ENCODE measurements around the gene SMIM1. TPM values are rescaled to one million over a fixed set of nuclear protein-coding genes. Genes with fewer than 3 reads are reported as not detected.
"Not testable (repeated sequence)": the region's sequence is repeated elsewhere in the genome, so short reads cannot be mapped to it uniquely, and the experiment has no call there.

The SMIM1 gene
- total RNA-seq, 3 donors from 2014 or later (not counting 1 experiment from before 2014, with no cell fraction given) = 0.78 to 2.6 (median 1.6) TPM

DNA sequence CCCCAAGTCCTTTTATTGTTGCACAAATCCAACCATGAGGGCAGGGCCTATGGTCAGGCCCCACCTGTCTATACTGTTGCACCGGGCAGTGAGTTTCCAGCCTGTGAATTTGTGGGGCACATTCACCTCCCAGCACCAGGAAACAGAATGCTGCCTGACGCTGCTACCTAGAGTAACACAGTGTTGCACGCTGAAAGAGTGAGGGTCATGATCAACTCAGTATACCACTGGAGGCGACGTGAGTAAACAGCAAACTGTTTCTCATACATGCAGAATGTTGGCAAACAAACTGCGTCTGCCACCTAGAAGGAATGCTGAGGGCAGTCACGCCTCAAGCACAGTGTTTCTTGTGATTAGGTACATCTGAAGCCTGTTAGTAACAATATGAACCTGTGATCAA lies 37.1 kb downstream of the SMIM1 start:
- Mint-ChIP-seq H3K36me3 (no peaks in the 10 kb centered on the region), H3K4me1 (peaks cover 6 to 7% of the 10 kb centered on the region in 2 donors), H3K9me3 (no peaks in the 10 kb centered on the region), H3K27me3 (ENCODE audit: low read depth in 2 of 2) (peaks cover 15 to 16% of the 10 kb centered on the region in 2 donors), H3K4me3 (no peak overlapping the region), H3K27ac (peak overlapping the region; percentile 58 to 71)
- no peak for DNase-seq
- TF ChIP-seq, protein P1, sequence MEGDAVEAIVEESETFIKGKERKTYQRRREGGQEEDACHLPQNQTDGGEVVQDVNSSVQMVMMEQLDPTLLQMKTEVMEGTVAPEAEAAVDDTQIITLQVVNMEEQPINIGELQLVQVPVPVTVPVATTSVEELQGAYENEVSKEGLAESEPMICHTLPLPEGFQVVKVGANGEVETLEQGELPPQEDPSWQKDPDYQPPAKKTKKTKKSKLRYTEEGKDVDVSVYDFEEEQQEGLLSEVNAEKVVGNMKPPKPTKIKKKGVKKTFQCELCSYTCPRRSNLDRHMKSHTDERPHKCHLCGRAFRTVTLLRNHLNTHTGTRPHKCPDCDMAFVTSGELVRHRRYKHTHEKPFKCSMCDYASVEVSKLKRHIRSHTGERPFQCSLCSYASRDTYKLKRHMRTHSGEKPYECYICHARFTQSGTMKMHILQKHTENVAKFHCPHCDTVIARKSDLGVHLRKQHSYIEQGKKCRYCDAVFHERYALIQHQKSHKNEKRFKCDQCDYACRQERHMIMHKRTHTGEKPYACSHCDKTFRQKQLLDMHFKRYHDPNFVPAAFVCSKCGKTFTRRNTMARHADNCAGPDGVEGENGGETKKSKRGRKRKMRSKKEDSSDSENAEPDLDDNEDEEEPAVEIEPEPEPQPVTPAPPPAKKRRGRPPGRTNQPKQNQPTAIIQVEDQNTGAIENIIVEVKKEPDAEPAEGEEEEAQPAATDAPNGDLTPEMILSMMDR (IDR thresholded peaks at IDR 0.05) = no peak
- Histone ChIP-seq H3K9me3 (ENCODE audit: control insufficient read depth, insufficient read depth, low read length) (no peaks in the 10 kb centered on the region), H3K4me1 (ENCODE audit: control insufficient read depth, insufficient read depth, low read length) (peaks cover 17% of the 10 kb centered on the region), H3K36me3 (ENCODE audit: control insufficient read depth, insufficient read depth, low read length) (peaks cover 6% of the 10 kb centered on the region), H3K4me3 (ENCODE audit: low read length) (no peak overlapping the region), H3K27ac (ENCODE audit: low read length) (no peak overlapping the region), H3K27me3 (ENCODE audit: control insufficient read depth, insufficient read depth, low read length) (no peaks in the 10 kb centered on the region)
- ATAC-seq = peak; percentile 17 to 28 (median 18)
- intact Hi-C loops (cut with micrococcal nuclease) = no loop called here
- WGBS (ENCODE audit: insufficient coverage) = 76% methylated on average over 7 of the region's 7 CpGs

DNA sequence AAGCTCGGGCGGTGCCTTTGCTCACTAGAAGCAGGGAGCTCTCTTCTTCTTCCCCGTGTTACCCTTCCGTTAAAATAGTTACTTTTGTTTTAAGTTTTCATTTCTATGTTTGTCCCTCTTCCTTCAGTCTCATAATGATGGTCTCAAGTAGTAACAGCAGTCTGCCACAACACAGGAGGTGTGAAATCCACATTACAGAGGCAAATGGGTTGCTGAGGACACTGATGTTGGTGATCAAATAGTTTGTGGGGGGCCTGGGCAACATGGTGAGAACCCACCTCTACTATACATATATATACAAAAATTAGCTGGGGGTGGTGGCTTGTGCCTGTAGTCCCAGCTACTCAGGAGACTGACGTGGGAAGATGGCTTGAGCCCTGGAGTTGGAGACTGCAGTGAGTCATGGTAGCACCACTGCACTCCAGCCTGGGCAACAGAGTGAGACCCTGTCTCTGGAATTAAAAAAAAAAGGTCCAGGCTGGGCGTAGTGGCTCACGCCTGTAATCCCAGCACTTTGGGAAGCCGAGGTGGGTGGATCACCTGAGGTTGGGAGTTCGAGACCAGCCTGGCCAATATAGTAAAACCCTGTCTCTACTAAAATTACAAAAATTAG lies 37.7 kb downstream of the SMIM1 start:
- peak in 1 of 2 donors; percentile 59 for DNase-seq
- H3K36me3 ChIP-seq (ENCODE audit: control insufficient read depth, insufficient read depth, low read length) = peaks cover 11% of the 10 kb centered on the region
- H3K9me3 Mint-ChIP-seq; H3K27ac ChIP-seq (ENCODE audit: low read length); H3K4me1 Mint-ChIP-seq; H3K27me3 ChIP-seq (ENCODE audit: control insufficient read depth, insufficient read depth, low read length); H3K36me3 Mint-ChIP-seq; H3K4me3 ChIP-seq (ENCODE audit: low read length); H3K9me3 ChIP-seq (ENCODE audit: control insufficient read depth, insufficient read depth, low read length); intact Hi-C loops (cut with micrococcal nuclease): not testable (repeated sequence)
- peaks cover 17% of the 10 kb centered on the region for H3K4me1 ChIP-seq (ENCODE audit: control insufficient read depth, insufficient read depth, low read length)
- H3K27me3 Mint-ChIP-seq (ENCODE audit: low read depth in 2 of 2) = peaks cover 10% of the 10 kb centered on the region in 2 donors
- H3K4me3 Mint-ChIP-seq = peak overlapping the region; percentile 36
- ATAC-seq = peak; percentile 78 to 90 (median 87)
- WGBS (ENCODE audit: insufficient coverage) = 59% methylated on average over 9 of the region's 9 CpGs
- H3K27ac Mint-ChIP-seq = peak overlapping the region; percentile 58 to 71

GRCh38 chr1:3811595-3811911 lies 39.0 kb downstream of the SMIM1 start:
- H3K27me3 ChIP-seq (ENCODE audit: control insufficient read depth, insufficient read depth, low read length) = no peaks in the 10 kb centered on the region
- Mint-ChIP-seq H3K4me3 (no peak overlapping the region), H3K27ac (peak overlapping the region in 1 of 2 donors; percentile 65), H3K36me3 (no peaks in the 10 kb centered on the region), H3K4me1 (peaks cover 6 to 7% of the 10 kb centered on the region in 2 donors), H3K9me3 (no peaks in the 10 kb centered on the region), H3K27me3 (ENCODE audit: low read depth in 2 of 2) (peaks cover 0 to 3% of the 10 kb centered on the region in 2 donors)
- H3K27ac ChIP-seq (ENCODE audit: low read length) = no peak overlapping the region
- no peak overlapping the region for H3K4me3 ChIP-seq (ENCODE audit: low read length)
- H3K9me3 ChIP-seq (ENCODE audit: control insufficient read depth, insufficient read depth, low read length) = no peaks in the 10 kb centered on the region
- H3K4me1 ChIP-seq (ENCODE audit: control insufficient read depth, insufficient read depth, low read length) = peaks cover 17% of the 10 kb centered on the region
- WGBS (ENCODE audit: insufficient coverage) = 52% methylated on average over 2 of the region's 2 CpGs
- ATAC-seq = no peak
- TF ChIP-seq, protein P1 (IDR thresholded peaks at IDR 0.05) = no peak
- DNase-seq = no peak
- intact Hi-C loops (cut with micrococcal nuclease) = no loop called here
- peaks cover 18% of the 10 kb centered on the region for H3K36me3 ChIP-seq (ENCODE audit: control insufficient read depth, insufficient read depth, low read length)

- peaks cover 17% of the 10 kb centered on the region for H3K4me1 ChIP-seq (ENCODE audit: control insufficient read depth, insufficient read depth, low read length)
- Mint-ChIP-seq H3K4me3 (no peak overlapping the region), H3K4me1 (peaks cover 6 to 7% of the 10 kb centered on the region in 2 donors), H3K27ac (no peak overlapping the region), H3K36me3 (no peaks in the 10 kb centered on the region), H3K9me3 (no peaks in the 10 kb centered on the region), H3K27me3 (ENCODE audit: low read depth in 2 of 2) (no peaks in the 10 kb centered on the region)
- H3K36me3 ChIP-seq (ENCODE audit: control insufficient read depth, insufficient read depth, low read length) = peaks cover 18% of the 10 kb centered on the region
- H3K27ac ChIP-seq (ENCODE audit: low read length) = no peak overlapping the region
- H3K9me3 ChIP-seq (ENCODE audit: control insufficient read depth, insufficient read depth, low read length) = no peaks in the 10 kb centered on the region
- H3K27me3 ChIP-seq (ENCODE audit: control insufficient read depth, insufficient read depth, low read length) = no peaks in the 10 kb centered on the region
- no peak overlapping the region for H3K4me3 ChIP-seq (ENCODE audit: low read length)
- WGBS (ENCODE audit: insufficient coverage) = 95% methylated on average over 2 of the region's 2 CpGs
- intact Hi-C loops (cut with micrococcal nuclease) = no loop called here
- ATAC-seq (no peak), DNase-seq (no peak)
- TF ChIP-seq, protein P1 (IDR thresholded peaks at IDR 0.05) = no peak
Observed at GRCh38 chr1:3814065-3814464, 41.5 kb downstream of the SMIM1 start.

Measured in natural killer cell (primary cell).